Loucy (cell line): ENCODE data around the gene DCAF6.

Source experiments
- EZH2phosphoT487 ChIP-seq: fragments of 200-600 bp; IDR thresholded peaks from 2 replicates; pipeline ENCODE4 v1.6.1; 2018; ENCODE audit warnings: antibody characterized with exemption, mild to moderate bottlenecking, moderate library complexity, borderline replicate concordance
- TF ChIP-seq, protein P1 (sequence below): fragments of 200-600 bp; sonication (generic); conservative IDR thresholded peaks from 2 replicates; pipeline ENCODE4 v1.5.1; 2014; ENCODE audit warnings: mild to moderate bottlenecking, antibody characterized with exemption, low read length

DNA sequence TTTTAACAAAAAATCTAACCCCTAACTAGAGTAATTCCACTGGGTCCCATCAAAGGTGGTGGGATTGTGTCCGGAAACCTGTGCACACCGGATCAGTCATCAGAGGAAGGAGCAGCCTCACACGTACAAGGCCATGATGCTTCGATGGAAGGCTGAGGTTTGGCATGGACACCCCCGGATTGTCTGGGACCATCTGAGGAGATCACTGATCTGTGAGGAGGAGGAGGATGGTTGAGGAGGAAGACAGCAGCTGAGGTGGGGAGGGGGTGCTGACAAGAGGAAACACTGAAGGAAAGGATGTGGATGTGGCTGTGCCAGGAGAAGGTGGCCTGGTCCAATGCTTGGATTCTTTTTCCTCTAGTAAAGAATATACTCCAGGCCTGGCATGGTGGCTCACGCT is 159.0 kb downstream of the DCAF6 start:
- TF ChIP-seq, protein P1, sequence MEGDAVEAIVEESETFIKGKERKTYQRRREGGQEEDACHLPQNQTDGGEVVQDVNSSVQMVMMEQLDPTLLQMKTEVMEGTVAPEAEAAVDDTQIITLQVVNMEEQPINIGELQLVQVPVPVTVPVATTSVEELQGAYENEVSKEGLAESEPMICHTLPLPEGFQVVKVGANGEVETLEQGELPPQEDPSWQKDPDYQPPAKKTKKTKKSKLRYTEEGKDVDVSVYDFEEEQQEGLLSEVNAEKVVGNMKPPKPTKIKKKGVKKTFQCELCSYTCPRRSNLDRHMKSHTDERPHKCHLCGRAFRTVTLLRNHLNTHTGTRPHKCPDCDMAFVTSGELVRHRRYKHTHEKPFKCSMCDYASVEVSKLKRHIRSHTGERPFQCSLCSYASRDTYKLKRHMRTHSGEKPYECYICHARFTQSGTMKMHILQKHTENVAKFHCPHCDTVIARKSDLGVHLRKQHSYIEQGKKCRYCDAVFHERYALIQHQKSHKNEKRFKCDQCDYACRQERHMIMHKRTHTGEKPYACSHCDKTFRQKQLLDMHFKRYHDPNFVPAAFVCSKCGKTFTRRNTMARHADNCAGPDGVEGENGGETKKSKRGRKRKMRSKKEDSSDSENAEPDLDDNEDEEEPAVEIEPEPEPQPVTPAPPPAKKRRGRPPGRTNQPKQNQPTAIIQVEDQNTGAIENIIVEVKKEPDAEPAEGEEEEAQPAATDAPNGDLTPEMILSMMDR, result no peak
- TF ChIP-seq EZH2phosphoT487, result no peak
